Activated CD8-positive, alpha-beta memory T cell treated with anti-CD3 and anti-CD28 coated beads, Interleukin-2, amount 50 U/mL, for 48 hours (primary cell): ENCODE measurements around the gene DNAAF8.
"Not testable (repeated sequence)": the region's sequence is repeated elsewhere in the genome, so short reads cannot be mapped to it uniquely, and the experiment has no call there.

Experiments
- DNase-seq: peaks from one replicate; pipeline ENCODE4 v3.0.0-alpha.2; 2020

The DNAAF8 gene

GRCh38 chr16:4754865-4755264, 20.5 kb downstream of the DNAAF8 start:
- DNase-seq: no peak

GRCh38 chr16:4755687-4756086, 21.4 kb downstream of the DNAAF8 start:
- no peak for DNase-seq

GRCh38 chr16:4760221-4760910, 26.0 kb downstream of the DNAAF8 start:
- no peak for DNase-seq

- no peak for DNase-seq
These were observed 27.9 kb downstream of the DNAAF8 start for GRCh38 chr16:4762205-4762604.

GRCh38 chr16:4763791-4764190, 29.5 kb downstream of the DNAAF8 start:
- no peak for DNase-seq

GRCh38 chr16:4765511-4766474, 31.5 kb downstream of the DNAAF8 start:
- DNase-seq: no peak

- DNase-seq: peak; percentile 99
These were observed 32.7 kb downstream of the DNAAF8 start, which contains the start of gene ZNF500 for GRCh38 chr16:4766875-4767628. TSS of gene ZNF500 (minus strand) at chr16:4767162. CDS start at chr16:4765978, 1,184 bp downstream.

- no peak for DNase-seq
These were observed 33.7 kb downstream of the DNAAF8 start for GRCh38 chr16:4767872-4768548.

GRCh38 chr16:4768549-4769305, 34.4 kb downstream of the DNAAF8 start:
- DNase-seq: peak; percentile 94

- DNase-seq: no peak
These were observed 34.9 kb downstream of the DNAAF8 start for GRCh38 chr16:4769306-4769638.

- DNase-seq: no peak
These were observed 37.3 kb downstream of the DNAAF8 start for GRCh38 chr16:4771646-4772045.

GRCh38 chr16:4772351-4772750, 38.0 kb downstream of the DNAAF8 start:
- no peak for DNase-seq

GRCh38 chr16:4775005-4775404, 40.7 kb downstream of the DNAAF8 start:
- DNase-seq: no peak

- no peak for DNase-seq
These were observed 41.9 kb downstream of the DNAAF8 start for GRCh38 chr16:4776141-4776705.

- DNase-seq: no peak
These were observed 43.2 kb downstream of the DNAAF8 start for GRCh38 chr16:4777339-4778049.

- no peak for DNase-seq
These were observed 43.7 kb downstream of the DNAAF8 start for GRCh38 chr16:4778050-4778392.

GRCh38 chr16:4780235-4780634, 45.9 kb downstream of the DNAAF8 start:
- DNase-seq: no peak

- DNase-seq: no peak
These were observed 49.1 kb downstream of the DNAAF8 start for GRCh38 chr16:4783251-4783950.

- DNase-seq: no peak
These were observed 49.6 kb downstream of the DNAAF8 start for GRCh38 chr16:4783951-4784336.

GRCh38 chr16:4784444-4784987, 50.2 kb downstream of the DNAAF8 start:
- not testable (repeated sequence) for DNase-seq
